ENCODE results near the gene TMTC2.
A peak's percentile ranks its signal among the peaks of the same experiment; 100 is the strongest.

The TMTC2 gene

GRCh38 chr12:83157604-83158003, 470.9 kb downstream of the TMTC2 start:
- TF ChIP-seq CTCF (IDR thresholded peaks at IDR 0.05; ENCODE audit: low read depth, low read length, missing control alignments) = no peak
- H3K27ac ChIP-seq = no peak overlapping the region
- no peaks in the 10 kb centered on the region for H3K27me3 ChIP-seq (replicated peaks)
- no peak overlapping the region for H3K4me3 ChIP-seq (ENCODE audit: low read depth, low read length)
- no peak for DNase-seq
- in situ Hi-C loops (cut with HindIII; ENCODE audit: low pct_ligation_motif_present, low sequenced_read_pairs) = no loop called here
- H3K36me3 ChIP-seq (replicated peaks) = no peaks in the 10 kb centered on the region

GRCh38 chr12:83158613-83159207, 472.0 kb downstream of the TMTC2 start:
- TF ChIP-seq CTCF (IDR thresholded peaks at IDR 0.05; ENCODE audit: low read depth, low read length, missing control alignments) = no peak
- Histone ChIP-seq H3K27me3 (replicated peaks) (no peaks in the 10 kb centered on the region), H3K27ac (no peak overlapping the region), H3K4me3 (ENCODE audit: low read depth, low read length) (no peak overlapping the region), H3K36me3 (replicated peaks) (no peaks in the 10 kb centered on the region)
- in situ Hi-C loops (cut with HindIII; ENCODE audit: low pct_ligation_motif_present, low sequenced_read_pairs) = no loop called here
- no peak for DNase-seq

- Histone ChIP-seq H3K4me3 (ENCODE audit: low read depth, low read length) (no peak overlapping the region), H3K27ac (peak overlapping the region; percentile 46), H3K36me3 (replicated peaks) (no peaks in the 10 kb centered on the region), H3K27me3 (replicated peaks) (no peaks in the 10 kb centered on the region)
- in situ Hi-C loops (cut with HindIII; ENCODE audit: low pct_ligation_motif_present, low sequenced_read_pairs) = no loop called here
- no peak for TF ChIP-seq CTCF (IDR thresholded peaks at IDR 0.05; ENCODE audit: low read depth, low read length, missing control alignments)
- DNase-seq = peak; percentile 50
These were observed 474.8 kb downstream of the TMTC2 start for GRCh38 chr12:83161456-83161855.

GRCh38 chr12:83168751-83169150, 482.0 kb downstream of the TMTC2 start:
- H3K4me3 ChIP-seq (ENCODE audit: low read depth, low read length) = no peak overlapping the region
- no peak for TF ChIP-seq CTCF (IDR thresholded peaks at IDR 0.05; ENCODE audit: low read depth, low read length, missing control alignments)
- H3K27ac ChIP-seq = no peak overlapping the region
- DNase-seq = no peak
- no peaks in the 10 kb centered on the region for H3K27me3 ChIP-seq (replicated peaks)
- H3K36me3 ChIP-seq (replicated peaks) = no peaks in the 10 kb centered on the region
- in situ Hi-C loops (cut with HindIII; ENCODE audit: low pct_ligation_motif_present, low sequenced_read_pairs) = no loop called here

GRCh38 chr12:83172441-83172840, 485.7 kb downstream of the TMTC2 start:
- Histone ChIP-seq H3K27me3 (replicated peaks) (no peaks in the 10 kb centered on the region), H3K27ac (no peak overlapping the region), H3K36me3 (replicated peaks) (no peaks in the 10 kb centered on the region), H3K4me3 (ENCODE audit: low read depth, low read length) (no peak overlapping the region)
- no peak for TF ChIP-seq CTCF (IDR thresholded peaks at IDR 0.05; ENCODE audit: low read depth, low read length, missing control alignments)
- DNase-seq = peak; percentile 46
- in situ Hi-C loops (cut with HindIII; ENCODE audit: low pct_ligation_motif_present, low sequenced_read_pairs) = no loop called here
